ENCODE measurements around the gene ACBD6.

The ACBD6 gene

DNA sequence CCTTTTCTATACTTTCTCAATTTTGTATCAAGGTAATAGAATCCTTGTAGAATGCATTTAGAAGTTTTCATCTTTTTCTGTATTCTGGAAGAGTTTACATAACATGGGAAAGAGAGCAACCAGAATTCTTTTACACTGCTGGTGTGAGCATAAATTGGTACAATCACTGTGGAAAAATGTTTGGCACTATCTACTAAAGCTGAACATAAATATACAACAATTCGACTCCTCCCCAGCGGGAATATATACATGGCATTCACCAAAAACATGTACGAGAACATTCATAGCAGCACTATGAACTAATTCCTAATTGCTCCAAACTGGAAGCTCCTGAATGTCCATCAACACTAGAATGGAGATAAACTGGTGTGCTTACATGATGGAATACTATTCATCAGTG lies 1.8 kb upstream of the ACBD6 start:
- Histone ChIP-seq H3K27me3 (ENCODE audit: low read depth, low read length) (no peaks in the 10 kb centered on the region), H3K9me3 (ENCODE audit: control insufficient read depth in 1 of 2, low read length in 2 of 2) (no peaks in the 10 kb centered on the region), H3K4me1 (ENCODE audit: control insufficient read depth in 1 of 2, insufficient read depth in 2 of 2, low read length in 2 of 2) (peaks cover 0 to 21% of the 10 kb centered on the region in 2 donors), H3K4me3 (ENCODE audit: low read depth in 1 of 2, low read length in 2 of 2) (no peak overlapping the region), H3K36me3 (ENCODE audit: control insufficient read depth in 1 of 2, insufficient read depth in 2 of 2, low read length in 2 of 2) (peaks cover 0 to 9% of the 10 kb centered on the region in 2 donors), H3K27ac (ENCODE audit: low read length) (no peak overlapping the region)

DNA sequence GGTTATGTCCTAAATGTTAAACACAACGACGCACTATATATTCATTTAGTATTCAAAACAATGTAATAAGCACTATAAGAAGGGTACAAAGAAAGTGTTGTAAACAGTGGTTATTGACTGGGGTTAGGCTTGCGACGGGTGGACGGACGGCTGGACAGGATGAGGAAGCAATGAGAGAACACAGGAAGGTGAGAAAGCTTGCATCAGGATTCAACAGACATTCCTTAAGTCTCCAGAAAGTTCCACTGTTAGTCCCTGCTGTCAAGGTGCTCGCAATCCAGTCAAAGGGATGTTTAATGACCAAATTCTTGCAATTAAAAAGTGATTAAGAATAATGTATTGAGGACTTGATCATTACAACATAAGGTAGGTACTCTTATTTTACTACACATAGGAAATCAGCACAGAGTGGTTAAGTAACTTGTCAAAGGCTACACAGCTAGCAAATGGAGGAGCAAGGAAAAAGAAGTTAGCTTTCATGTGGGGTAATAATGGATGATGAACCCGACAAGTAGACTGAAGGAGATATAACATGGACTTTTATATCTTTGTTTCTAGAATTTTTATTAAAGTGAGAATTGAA lies 994 bp upstream of the ACBD6 start:
- H3K4me3 ChIP-seq (ENCODE audit: low read depth in 1 of 2, low read length in 2 of 2) = peak overlapping the region; percentile 96
- H3K9me3 ChIP-seq (ENCODE audit: control insufficient read depth in 1 of 2, low read length in 2 of 2) = no peaks in the 10 kb centered on the region
- H3K27ac ChIP-seq (ENCODE audit: low read length) = peak overlapping the region; percentile 59
- H3K27me3 ChIP-seq (ENCODE audit: low read depth, low read length) = no peaks in the 10 kb centered on the region
- H3K4me1 ChIP-seq (ENCODE audit: control insufficient read depth in 1 of 2, insufficient read depth in 2 of 2, low read length in 2 of 2) = peaks cover 0 to 21% of the 10 kb centered on the region in 2 donors
- peaks cover 0 to 9% of the 10 kb centered on the region in 2 donors for H3K36me3 ChIP-seq (ENCODE audit: control insufficient read depth in 1 of 2, insufficient read depth in 2 of 2, low read length in 2 of 2)

DNA sequence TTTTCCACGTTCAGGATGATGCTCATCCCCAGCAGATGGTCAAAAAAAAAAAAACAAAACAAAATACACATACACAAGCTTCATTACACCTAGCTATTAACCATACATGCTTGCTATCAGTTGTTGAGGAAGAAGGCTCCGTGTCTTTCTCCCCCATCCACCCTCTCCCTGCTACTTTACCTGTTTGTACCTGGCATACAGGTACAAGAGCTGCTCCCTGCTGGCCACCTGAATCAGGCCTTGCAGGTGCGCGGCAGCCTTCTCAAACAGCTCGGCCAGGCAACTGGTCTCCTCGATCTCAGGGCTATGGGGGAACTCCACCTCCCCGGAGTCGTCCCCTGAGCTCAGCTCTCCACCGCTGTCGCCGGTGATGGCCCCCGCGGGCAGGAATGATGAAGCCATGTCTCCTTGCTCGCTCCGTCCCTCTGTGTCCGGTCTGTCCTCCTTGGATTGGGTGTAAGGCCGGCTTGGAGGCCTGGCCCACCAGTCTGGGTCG lies 464 bp downstream of the ACBD6 start:
- H3K4me1 ChIP-seq (ENCODE audit: control insufficient read depth in 1 of 2, insufficient read depth in 2 of 2, low read length in 2 of 2) = peaks cover 0 to 21% of the 10 kb centered on the region in 2 donors
- peak overlapping the region; percentile 59 for H3K27ac ChIP-seq (ENCODE audit: low read length)

DNA sequence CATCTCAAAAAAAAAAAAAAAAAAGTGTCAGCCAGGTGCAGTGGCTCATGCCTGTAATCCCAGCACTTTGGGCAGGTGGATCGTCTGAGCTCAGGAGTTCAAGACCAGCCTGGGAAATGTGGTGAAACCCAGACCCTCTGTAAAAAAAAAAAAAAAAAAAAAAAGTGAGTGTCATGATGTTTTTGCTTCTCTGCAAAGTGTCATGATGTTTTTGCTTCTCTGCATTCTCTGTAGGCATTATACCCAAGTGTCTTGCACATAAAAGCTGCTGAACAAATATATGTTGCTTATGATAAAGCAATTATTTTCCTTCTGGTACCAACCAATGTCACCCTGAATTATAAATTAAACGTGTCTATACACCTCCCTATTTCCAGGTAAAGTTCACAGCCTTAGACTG lies 1.7 kb downstream of the ACBD6 start:
- Histone ChIP-seq H3K4me1 (ENCODE audit: control insufficient read depth in 1 of 2, insufficient read depth in 2 of 2, low read length in 2 of 2) (peaks cover 0 to 24% of the 10 kb centered on the region in 2 donors), H3K9me3 (ENCODE audit: control insufficient read depth in 1 of 2, low read length in 2 of 2) (no peaks in the 10 kb centered on the region), H3K27me3 (ENCODE audit: low read depth, low read length) (no peaks in the 10 kb centered on the region), H3K36me3 (ENCODE audit: control insufficient read depth in 1 of 2, insufficient read depth in 2 of 2, low read length in 2 of 2) (peaks cover 0 to 9% of the 10 kb centered on the region in 2 donors), H3K27ac (ENCODE audit: low read length) (no peak overlapping the region), H3K4me3 (ENCODE audit: low read depth in 1 of 2, low read length in 2 of 2) (peak overlapping the region in 1 of 2 donors; percentile 96)

More for the DNA sequence above, 464 bp downstream of the ACBD6 start:
- Histone ChIP-seq H3K9me3 (ENCODE audit: control insufficient read depth in 1 of 2, low read length in 2 of 2) (no peaks in the 10 kb centered on the region), H3K27me3 (ENCODE audit: low read depth, low read length) (no peaks in the 10 kb centered on the region), H3K36me3 (ENCODE audit: control insufficient read depth in 1 of 2, insufficient read depth in 2 of 2, low read length in 2 of 2) (peaks cover 0 to 9% of the 10 kb centered on the region in 2 donors), H3K4me3 (ENCODE audit: low read depth in 1 of 2, low read length in 2 of 2) (peak overlapping the region; percentile 96)

DNA sequence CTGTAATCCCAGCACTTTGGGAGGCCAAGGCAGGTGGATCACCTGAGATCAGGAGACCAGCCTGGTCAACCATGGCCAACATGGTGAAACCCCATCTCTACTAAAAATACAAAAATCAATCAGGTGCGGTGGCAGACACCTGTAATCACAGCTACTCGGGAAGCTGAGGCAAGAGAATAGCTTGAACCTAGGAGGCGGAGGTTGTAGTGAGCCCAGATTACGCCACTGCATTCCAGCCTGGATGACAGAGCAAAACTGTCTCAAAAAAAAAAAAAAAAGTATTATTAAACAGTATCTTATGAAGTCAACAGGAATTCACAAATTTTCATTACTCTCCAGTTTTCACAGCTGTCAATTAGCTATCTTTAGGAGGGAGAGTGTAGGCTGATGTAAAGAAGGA lies 3.8 kb downstream of the ACBD6 start:
- Histone ChIP-seq H3K27me3 (ENCODE audit: low read depth, low read length) (no peaks in the 10 kb centered on the region), H3K9me3 (ENCODE audit: control insufficient read depth in 1 of 2, low read length in 2 of 2) (no peaks in the 10 kb centered on the region), H3K4me1 (ENCODE audit: control insufficient read depth in 1 of 2, insufficient read depth in 2 of 2, low read length in 2 of 2) (peaks cover 0 to 24% of the 10 kb centered on the region in 2 donors), H3K27ac (ENCODE audit: low read length) (no peak overlapping the region), H3K36me3 (ENCODE audit: control insufficient read depth in 1 of 2, insufficient read depth in 2 of 2, low read length in 2 of 2) (peaks cover 0 to 13% of the 10 kb centered on the region in 2 donors), H3K4me3 (ENCODE audit: low read depth in 1 of 2, low read length in 2 of 2) (no peak overlapping the region)

DNA sequence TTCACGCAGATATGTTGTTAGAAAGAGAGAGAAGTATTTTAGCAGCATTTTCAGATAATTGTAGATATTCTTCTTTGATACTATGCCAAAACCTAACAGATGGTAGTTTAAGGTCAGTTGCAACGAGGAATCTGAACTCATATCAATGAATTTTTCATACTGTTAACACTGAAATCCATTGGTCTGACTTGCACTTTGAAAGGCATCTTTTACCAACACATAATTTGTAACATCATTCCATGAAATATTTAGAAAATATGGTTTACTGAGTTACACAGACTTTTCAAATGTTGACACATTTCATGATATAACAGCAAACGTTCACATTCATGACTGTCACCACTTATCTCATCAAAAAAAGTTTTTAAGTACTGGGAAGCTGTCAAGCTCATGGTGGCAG lies 4.6 kb downstream of the ACBD6 start:
- H3K4me1 ChIP-seq (ENCODE audit: control insufficient read depth in 1 of 2, insufficient read depth in 2 of 2, low read length in 2 of 2) = peaks cover 0 to 24% of the 10 kb centered on the region in 2 donors
- H3K4me3 ChIP-seq (ENCODE audit: low read depth in 1 of 2, low read length in 2 of 2) = no peak overlapping the region
- no peaks in the 10 kb centered on the region for H3K9me3 ChIP-seq (ENCODE audit: control insufficient read depth in 1 of 2, low read length in 2 of 2)
- no peaks in the 10 kb centered on the region for H3K27me3 ChIP-seq (ENCODE audit: low read depth, low read length)
- peaks cover 0 to 15% of the 10 kb centered on the region in 2 donors for H3K36me3 ChIP-seq (ENCODE audit: control insufficient read depth in 1 of 2, insufficient read depth in 2 of 2, low read length in 2 of 2)
- H3K27ac ChIP-seq (ENCODE audit: low read length) = no peak overlapping the region

DNA sequence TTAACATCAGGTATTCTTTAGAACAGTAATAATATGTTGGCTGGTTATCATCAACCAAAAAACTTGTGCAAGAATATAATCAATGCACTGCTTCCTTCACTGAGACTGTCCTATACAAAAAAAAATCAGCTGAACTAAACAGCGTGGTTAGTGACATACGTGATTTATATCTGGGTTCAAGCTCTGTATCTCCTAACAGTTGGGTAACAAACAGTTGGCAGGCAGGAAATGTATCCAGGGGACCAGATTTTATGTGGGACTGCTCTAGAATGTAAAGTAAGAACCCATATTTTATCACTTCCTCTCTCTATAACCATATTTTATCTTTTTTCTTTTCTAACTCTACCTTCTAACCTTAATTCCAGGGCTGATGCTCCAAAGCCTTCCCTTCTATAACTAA lies 8.0 kb downstream of the ACBD6 start:
- Histone ChIP-seq H3K9me3 (ENCODE audit: control insufficient read depth in 1 of 2, low read length in 2 of 2) (no peaks in the 10 kb centered on the region), H3K36me3 (ENCODE audit: control insufficient read depth in 1 of 2, insufficient read depth in 2 of 2, low read length in 2 of 2) (peaks cover 4 to 8% of the 10 kb centered on the region in 2 donors)

DNA sequence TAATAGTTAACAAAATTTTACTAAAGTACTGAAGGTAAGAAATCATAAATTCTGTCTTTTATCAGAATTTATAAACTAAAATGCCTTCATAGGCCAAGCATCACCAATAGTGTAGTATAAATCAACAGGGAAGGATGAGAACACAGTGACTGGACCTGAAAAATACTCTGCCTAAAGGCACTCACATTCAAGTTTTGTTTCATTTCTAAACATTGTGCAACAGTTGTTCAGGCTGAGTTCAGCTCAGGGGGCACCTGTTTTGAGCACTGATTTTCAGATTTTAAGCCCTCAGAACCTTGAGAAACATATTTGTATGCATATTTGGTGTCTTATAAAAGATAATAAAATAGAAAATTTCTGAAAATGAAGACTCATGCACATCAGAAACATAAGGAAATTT lies 12.4 kb downstream of the ACBD6 start:
- Histone ChIP-seq H3K27ac (ENCODE audit: low read length) (no peak overlapping the region), H3K27me3 (ENCODE audit: low read depth, low read length) (no peaks in the 10 kb centered on the region), H3K9me3 (ENCODE audit: control insufficient read depth in 1 of 2, low read length in 2 of 2) (no peaks in the 10 kb centered on the region), H3K4me3 (ENCODE audit: low read depth in 1 of 2, low read length in 2 of 2) (no peak overlapping the region), H3K4me1 (ENCODE audit: control insufficient read depth in 1 of 2, insufficient read depth in 2 of 2, low read length in 2 of 2) (peaks cover 0 to 3% of the 10 kb centered on the region in 2 donors), H3K36me3 (ENCODE audit: control insufficient read depth in 1 of 2, insufficient read depth in 2 of 2, low read length in 2 of 2) (peaks cover 21% of the 10 kb centered on the region in 2 donors)

More for the DNA sequence above, 8.0 kb downstream of the ACBD6 start:
- H3K4me3 ChIP-seq (ENCODE audit: low read depth in 1 of 2, low read length in 2 of 2) = no peak overlapping the region
- H3K4me1 ChIP-seq (ENCODE audit: control insufficient read depth in 1 of 2, insufficient read depth in 2 of 2, low read length in 2 of 2) = peaks cover 0 to 3% of the 10 kb centered on the region in 2 donors
- no peaks in the 10 kb centered on the region for H3K27me3 ChIP-seq (ENCODE audit: low read depth, low read length)
- no peak overlapping the region for H3K27ac ChIP-seq (ENCODE audit: low read length)

DNA sequence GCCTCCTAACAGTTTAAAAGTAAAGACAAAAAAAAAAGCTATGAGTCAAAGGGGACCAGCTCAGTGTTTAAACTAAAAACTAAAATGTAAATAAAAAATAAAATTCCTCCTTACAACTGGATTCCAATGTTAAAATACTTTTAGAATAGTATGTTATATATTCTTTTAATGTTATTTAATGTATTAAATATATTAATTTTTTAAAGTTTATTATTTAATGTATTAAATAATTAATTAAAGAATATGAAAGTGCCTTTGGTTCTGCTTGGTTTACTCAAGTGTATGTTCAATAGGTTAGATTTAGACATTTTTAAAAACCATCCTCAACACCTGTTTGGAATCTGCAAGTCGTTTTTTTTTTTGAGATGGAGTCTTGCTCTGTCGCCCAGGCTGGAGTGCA lies 13.1 kb downstream of the ACBD6 start:
- Histone ChIP-seq H3K4me1 (ENCODE audit: control insufficient read depth in 1 of 2, insufficient read depth in 2 of 2, low read length in 2 of 2) (peaks cover 0 to 3% of the 10 kb centered on the region in 2 donors), H3K36me3 (ENCODE audit: control insufficient read depth in 1 of 2, insufficient read depth in 2 of 2, low read length in 2 of 2) (peaks cover 21 to 22% of the 10 kb centered on the region in 2 donors), H3K9me3 (ENCODE audit: control insufficient read depth in 1 of 2, low read length in 2 of 2) (no peaks in the 10 kb centered on the region), H3K27ac (ENCODE audit: low read length) (no peak overlapping the region), H3K27me3 (ENCODE audit: low read depth, low read length) (no peaks in the 10 kb centered on the region), H3K4me3 (ENCODE audit: low read depth in 1 of 2, low read length in 2 of 2) (no peak overlapping the region)

DNA sequence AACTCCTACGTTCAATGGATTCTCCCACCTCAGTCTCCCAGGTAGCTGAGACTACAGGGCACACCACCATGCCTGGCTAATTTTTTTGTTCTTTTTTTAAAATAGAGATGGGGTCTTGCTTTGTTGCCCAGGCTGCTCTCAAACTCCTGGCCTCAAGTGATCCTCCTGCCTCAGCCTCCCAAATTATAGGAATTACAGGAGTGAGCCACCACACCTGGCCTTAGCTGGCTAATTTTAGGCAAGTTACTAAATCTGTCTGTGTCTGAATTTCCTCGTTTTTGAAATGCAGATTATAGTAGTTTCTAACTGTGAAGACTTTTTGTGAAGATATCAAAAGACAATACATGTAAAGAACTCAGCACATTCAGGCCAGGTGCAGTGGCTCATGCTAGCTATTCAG lies 13.7 kb downstream of the ACBD6 start:
- Histone ChIP-seq H3K27ac (ENCODE audit: low read length) (no peak overlapping the region), H3K27me3 (ENCODE audit: low read depth, low read length) (no peaks in the 10 kb centered on the region), H3K36me3 (ENCODE audit: control insufficient read depth in 1 of 2, insufficient read depth in 2 of 2, low read length in 2 of 2) (peaks cover 18 to 21% of the 10 kb centered on the region in 2 donors), H3K4me1 (ENCODE audit: control insufficient read depth in 1 of 2, insufficient read depth in 2 of 2, low read length in 2 of 2) (peaks cover 0 to 3% of the 10 kb centered on the region in 2 donors), H3K4me3 (ENCODE audit: low read depth in 1 of 2, low read length in 2 of 2) (no peak overlapping the region), H3K9me3 (ENCODE audit: control insufficient read depth in 1 of 2, low read length in 2 of 2) (no peaks in the 10 kb centered on the region)

DNA sequence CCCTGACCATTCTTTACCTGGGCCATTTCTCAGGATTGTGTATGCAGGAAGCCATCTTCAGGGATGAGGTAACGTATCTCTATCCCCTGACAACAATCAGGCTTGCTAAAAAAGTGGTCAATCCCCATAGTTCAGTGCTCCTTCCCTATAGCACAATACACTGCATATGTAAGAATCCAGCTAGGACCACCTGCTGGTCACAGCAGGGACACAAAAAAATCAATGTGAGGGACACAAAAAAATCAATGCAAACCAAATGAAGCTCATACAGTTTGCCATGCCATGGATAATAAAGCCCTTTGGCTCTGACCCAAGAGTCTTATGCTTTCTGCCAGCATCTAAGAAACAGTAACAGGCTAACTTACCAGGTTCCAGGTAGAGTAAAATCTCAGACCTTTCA lies 16.3 kb downstream of the ACBD6 start:
- H3K4me1 ChIP-seq (ENCODE audit: control insufficient read depth in 1 of 2, insufficient read depth in 2 of 2, low read length in 2 of 2) = peaks cover 0 to 3% of the 10 kb centered on the region in 2 donors
- peaks cover 14 to 21% of the 10 kb centered on the region in 2 donors for H3K36me3 ChIP-seq (ENCODE audit: control insufficient read depth in 1 of 2, insufficient read depth in 2 of 2, low read length in 2 of 2)
- no peaks in the 10 kb centered on the region for H3K9me3 ChIP-seq (ENCODE audit: control insufficient read depth in 1 of 2, low read length in 2 of 2)
- H3K27me3 ChIP-seq (ENCODE audit: low read depth, low read length) = no peaks in the 10 kb centered on the region
- no peak overlapping the region for H3K27ac ChIP-seq (ENCODE audit: low read length)
- H3K4me3 ChIP-seq (ENCODE audit: low read depth in 1 of 2, low read length in 2 of 2) = no peak overlapping the region

DNA sequence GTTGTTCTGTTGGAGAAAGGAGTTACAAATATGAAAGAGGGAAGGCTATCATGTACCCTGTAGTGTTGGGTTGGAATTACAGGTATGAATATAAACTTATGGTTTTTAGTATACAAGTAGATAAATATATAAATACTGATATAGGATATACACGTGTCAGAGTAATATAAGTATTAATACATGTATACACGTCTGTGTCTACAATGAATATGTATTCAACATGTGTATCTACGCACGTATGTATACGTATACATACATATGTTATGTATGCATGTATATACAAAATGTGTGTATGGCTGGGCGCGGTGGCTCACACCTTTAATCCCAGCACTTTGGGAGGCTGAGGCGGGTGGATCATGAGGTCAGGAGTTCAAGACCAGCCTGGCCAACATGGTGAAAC lies 17.9 kb downstream of the ACBD6 start:
- Histone ChIP-seq H3K4me1 (ENCODE audit: control insufficient read depth in 1 of 2, insufficient read depth in 2 of 2, low read length in 2 of 2) (peaks cover 0 to 3% of the 10 kb centered on the region in 2 donors), H3K27ac (ENCODE audit: low read length) (no peak overlapping the region), H3K27me3 (ENCODE audit: low read depth, low read length) (no peaks in the 10 kb centered on the region), H3K36me3 (ENCODE audit: control insufficient read depth in 1 of 2, insufficient read depth in 2 of 2, low read length in 2 of 2) (peaks cover 14 to 17% of the 10 kb centered on the region in 2 donors), H3K4me3 (ENCODE audit: low read depth in 1 of 2, low read length in 2 of 2) (no peak overlapping the region), H3K9me3 (ENCODE audit: control insufficient read depth in 1 of 2, low read length in 2 of 2) (no peaks in the 10 kb centered on the region)
